GM18498 (cell line): ENCODE results near the gene TUBGCP6.
A peak's percentile ranks its signal among the peaks of the same experiment; 100 is the strongest.
"Not testable (repeated sequence)": the region's sequence is repeated elsewhere in the genome, so short reads cannot be mapped to it uniquely, and the experiment has no call there.

ENCODE experiments used
- ATAC-seq: cut with Tn5 transposase; IDR thresholded peaks from one replicate; pipeline ENCODE4 v1.9.1; 2021; ENCODE audit warnings: mild to moderate bottlenecking, moderate library complexity; ENCODE audit not compliant: unreplicated experiment

Gene TUBGCP6

GRCh38 chr22:50213263-50213662 lies 31.6 kb downstream of the TUBGCP6 start:
- no peak for ATAC-seq

DNA sequence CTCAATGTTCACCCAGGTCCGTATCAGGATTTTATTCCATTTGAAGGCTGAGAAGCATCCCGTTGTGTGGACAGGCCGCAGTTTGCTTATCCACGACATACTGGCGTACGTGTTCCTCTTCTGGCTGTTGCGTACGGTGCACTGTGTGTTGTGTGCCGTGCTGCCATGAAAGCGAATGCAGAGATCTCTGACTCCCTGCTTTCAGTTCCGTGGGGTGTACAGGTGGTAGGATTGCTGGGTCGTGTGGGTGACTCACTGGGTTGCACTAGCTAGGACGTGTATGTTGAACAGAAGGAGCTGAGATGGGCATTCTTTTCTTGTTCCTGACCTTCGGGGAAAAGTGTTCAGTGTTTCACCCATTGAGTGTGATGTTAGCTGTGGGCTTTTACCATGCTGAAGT lies 33.7 kb downstream of the TUBGCP6 start:
- no peak for ATAC-seq

GRCh38 chr22:50210378-50211139 lies 34.3 kb downstream of the TUBGCP6 start:
- no peak for ATAC-seq

DNA sequence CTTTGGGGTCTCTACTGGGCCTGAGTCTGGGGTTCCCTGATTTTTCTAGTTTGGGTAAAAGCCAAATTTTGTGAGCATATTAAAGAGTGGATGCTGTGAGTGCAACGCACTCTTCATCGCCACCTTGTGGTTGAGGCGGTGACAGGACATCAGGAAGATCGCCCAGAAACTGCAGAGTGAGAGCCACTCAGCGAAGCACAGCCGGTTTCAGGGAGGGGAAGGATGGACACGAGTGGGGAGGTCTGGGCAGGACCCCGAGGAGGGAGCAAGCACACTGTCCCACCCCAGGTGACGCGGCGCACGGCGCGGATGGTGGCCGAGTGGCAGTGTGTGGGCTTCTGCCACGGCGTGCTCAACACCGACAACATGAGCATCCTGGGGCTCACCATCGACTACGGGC lies 34.9 kb downstream of the TUBGCP6 start:
- ATAC-seq = no peak

- no peak for ATAC-seq
Observed at GRCh38 chr22:50208939-50209892, 35.6 kb downstream of the TUBGCP6 start.

GRCh38 chr22:50208430-50208938 lies 36.3 kb downstream of the TUBGCP6 start:
- no peak for ATAC-seq

DNA sequence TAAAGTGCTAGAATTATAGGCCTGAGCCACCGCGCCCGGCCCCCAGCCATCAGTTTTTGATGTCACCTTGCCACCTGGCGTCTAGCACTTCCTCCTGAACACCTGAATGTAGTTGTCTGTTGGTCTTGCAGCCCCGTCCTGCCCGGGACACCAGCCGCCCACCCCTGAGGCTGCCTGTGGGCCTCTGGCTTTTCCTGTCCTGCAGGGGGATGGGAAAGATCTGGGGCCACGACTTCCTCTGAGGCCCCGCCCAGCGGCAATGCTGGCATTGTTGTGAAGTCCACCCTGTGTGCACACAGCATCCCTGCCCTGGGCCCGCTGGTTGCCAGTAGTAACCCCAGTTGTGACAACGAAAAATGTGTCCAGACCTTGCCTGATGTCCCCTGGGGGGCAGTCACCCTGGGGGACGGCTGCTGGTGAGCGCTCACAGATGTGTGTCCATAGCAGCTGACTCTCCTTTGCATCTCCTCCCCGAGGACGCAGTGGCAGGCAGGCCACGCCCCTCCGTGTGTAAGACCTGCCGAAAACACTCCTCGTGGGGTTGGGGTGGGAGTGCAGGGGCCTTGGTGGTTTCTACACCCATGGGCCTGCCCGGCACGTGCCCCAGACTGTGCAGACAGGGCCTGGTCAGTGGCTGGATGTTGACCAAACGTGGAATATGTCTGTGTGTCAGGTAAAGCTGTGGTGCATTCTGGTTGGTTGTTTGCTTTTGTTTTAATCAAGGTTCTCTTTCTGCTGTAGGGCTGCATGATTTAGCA lies 37.3 kb downstream of the TUBGCP6 start:
- ATAC-seq = no peak

DNA sequence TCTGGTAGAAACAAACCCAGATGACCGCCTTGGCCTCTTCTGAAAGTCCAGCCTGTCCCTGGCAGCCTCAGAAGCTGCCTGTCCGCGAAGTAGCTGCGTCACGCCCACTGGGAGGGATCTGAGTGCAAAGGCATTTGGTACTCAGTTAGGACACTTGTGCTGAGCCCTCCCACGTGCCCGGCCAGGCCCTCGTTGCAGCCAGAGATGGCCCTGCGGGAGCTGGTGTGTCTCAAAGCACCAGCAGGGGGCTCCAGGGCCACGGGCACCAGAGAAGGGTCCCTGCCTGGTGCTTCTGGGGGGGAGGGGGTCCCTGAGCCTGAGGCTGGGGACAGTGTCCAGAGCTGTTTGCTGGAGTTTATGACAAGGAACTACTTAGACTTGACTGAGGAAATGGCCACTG lies 38.2 kb downstream of the TUBGCP6 start:
- no peak for ATAC-seq

DNA sequence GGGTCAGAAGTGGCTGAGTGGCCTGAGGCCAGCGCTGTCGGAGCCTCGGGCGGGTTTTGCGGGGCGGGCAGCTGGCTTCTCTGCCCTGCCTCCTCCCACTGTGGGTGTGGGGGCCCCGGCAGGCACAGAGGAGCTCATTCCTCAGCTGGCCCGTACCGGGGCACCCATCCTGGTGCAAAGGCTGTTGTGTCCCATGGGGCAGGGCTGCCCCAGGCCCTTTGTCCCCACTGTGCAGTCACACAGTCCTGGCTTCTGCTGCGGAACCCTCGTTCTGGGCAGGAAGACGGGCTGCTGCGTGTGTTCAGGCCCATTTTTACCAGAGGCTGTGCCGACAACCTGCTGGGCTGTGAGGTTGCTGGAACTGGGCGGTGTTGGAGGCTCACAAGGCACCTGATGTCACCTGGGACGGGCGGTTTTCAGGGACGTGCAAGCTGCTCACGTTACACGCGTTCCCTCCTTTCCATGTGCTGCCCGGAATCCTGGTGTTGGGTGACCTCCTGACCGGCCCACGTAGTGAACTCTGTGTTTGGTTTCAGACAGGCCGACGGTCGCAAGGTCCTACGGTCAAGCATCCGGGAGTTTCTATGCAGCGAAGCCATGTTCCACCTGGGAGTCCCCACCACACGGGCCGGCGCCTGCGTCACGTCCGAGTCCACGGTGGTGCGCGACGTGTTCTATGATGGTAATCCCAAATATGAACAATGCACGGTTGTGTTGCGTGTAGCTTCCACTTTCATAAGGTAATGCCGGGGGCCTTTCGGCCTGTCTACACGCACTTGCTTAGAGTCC lies 38.8 kb downstream of the TUBGCP6 start:
- ATAC-seq = no peak

DNA sequence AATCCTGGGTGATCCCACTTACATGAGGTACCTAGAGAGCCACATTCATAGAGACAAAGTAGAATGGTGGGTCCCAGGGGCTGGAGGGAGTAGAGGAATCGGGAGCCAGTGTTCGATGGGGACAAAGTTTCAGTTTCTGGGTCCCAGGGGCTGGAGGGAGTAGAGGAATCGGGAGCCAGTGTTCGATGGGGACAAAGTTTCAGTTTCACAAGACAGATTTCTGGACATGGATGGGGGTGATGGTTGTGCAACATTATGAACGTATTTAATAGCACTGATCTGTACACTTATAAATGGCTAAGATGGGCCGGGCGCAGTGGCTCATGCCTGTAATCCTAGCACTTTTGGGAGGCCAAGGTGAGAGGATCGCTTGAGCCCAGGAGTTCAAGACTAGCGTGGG lies 39.8 kb downstream of the TUBGCP6 start:
- not testable (repeated sequence) for ATAC-seq

- no peak for ATAC-seq
Observed at GRCh38 chr22:50204571-50204970, 40.3 kb downstream of the TUBGCP6 start.

DNA sequence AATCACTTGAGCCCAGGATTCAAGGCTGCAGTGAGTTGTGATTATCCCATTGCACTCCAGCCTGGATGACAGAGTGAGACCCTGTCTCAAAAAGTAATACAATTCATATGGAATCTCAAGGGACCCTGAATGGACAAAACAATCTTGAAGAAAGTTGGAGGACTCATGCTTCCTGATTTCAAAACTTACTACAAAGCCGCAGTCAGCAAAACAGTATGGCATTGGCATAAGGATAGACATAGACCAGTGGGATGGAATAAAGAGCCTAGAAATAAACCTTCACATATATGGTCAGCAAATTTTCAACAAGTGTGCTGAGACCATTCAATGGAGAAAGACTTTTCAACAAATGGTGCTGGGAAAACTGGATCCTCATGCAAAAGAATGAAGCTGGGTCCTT lies 41.5 kb downstream of the TUBGCP6 start:
- ATAC-seq = no peak

DNA sequence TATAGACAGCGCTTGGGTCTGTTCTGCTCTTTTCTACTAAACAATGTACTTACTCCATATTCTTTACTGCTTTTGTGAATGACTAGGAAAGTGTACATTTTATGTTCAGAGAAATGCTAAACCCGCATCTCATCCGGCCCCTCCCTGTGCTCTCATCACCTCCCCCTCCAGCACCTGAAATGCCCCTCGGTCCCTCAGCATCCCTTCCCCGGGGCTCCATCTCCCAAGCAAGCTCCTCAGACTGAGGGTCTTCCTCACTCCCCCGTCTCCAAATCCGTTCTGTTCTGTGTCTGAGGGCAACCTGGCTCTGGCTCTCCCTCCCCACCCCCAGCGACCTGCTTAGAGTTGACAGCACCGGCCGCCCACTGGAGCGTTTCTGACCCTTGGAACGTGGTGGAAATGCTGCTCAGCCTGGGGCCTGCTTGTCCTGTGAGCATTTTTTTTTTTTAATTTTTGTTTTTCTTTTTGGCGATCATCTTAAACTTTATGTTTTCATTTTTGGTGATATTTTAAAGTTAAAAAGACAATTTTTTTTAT lies 42.6 kb downstream of the TUBGCP6 start:
- ATAC-seq = no peak

- peak; percentile 22 for ATAC-seq
Observed at GRCh38 chr22:50201191-50202129, 43.4 kb downstream of the TUBGCP6 start.

- peak; percentile 75 for ATAC-seq
Observed at GRCh38 chr22:50200461-50201190, 44.2 kb downstream of the TUBGCP6 start, which contains the start of gene SELENOO. Gene SELENOO (plus strand): TSS chr22:50201011. CDS start chr22:50201037, 26 bp downstream.

DNA sequence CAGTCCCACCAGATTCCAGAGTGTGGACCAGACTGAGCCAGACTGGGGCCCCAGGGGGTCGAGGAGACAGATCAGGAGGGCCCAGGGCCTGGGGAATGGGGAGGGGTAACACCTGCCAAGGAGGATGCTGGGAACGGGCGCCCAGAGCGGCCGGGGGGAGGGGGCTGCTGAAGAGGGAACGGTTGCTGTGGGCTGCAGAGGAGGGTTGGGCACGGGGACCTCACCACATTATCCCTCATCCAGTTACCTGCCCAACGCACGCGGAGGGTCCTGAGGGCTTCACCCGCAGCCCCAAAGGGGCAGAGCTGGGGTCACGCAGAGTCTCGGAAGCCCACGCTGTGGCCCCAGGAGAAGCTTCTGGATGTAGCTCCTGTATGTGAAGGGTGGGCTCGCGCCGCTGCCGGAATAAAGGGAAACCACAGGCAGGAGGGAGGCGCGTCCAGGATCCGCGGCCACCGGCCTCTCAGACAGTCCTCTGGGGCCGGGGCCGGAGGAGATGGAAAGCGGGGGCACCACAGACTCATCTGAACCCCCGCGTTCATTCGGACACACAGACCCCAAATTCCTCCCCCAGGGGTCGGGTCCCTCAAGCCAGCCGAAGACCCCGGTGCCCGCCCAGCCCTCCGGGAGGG lies 44.9 kb downstream of the TUBGCP6 start:
- peak; percentile 2 for ATAC-seq

DNA sequence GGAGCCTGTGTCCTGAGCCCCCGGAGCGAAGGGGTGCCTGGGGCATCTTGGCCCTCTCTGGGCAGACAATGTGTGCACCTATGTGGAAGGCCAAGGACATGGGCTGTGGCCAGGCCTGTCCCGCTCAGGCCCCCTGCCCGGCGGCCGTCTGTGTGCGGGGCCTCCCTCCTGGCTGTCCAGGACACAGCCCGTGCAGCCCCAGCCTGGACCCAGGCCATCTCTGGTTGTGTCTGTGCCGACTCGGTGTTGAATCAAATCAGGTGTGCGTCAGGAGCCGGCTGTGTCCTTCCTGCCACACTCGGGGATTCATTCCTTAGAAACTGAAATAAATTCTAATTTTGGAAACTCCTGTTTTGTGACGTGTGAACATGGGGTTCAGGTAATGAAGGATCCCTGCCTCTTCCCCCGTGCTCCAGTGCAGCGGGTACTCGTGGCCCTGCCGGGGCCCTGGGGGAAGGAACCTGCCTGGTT lies 45.5 kb downstream of the TUBGCP6 start:
- no peak for ATAC-seq
